ENCODE results near the gene GORAB.

GRCh38 chr1:170592591-170593111, 60.7 kb downstream of the GORAB start:
- TF ChIP-seq GABPA (IDR thresholded peaks at IDR 0.05; ENCODE audit: low read depth, low read length): no peak
- no peak for TF ChIP-seq GABPA (CRISPR knock-in tag; IDR thresholded peaks at IDR 0.05; ENCODE audit: low read depth)
- TF ChIP-seq BCL6 (CRISPR knock-in tag; IDR thresholded peaks at IDR 0.05): no peak
- no peak for TF ChIP-seq E2F5 (CRISPR knock-in tag; conservative IDR thresholded peaks at IDR 0.05)
- no peak for TF ChIP-seq YY1 (IDR thresholded peaks at IDR 0.05; ENCODE audit: insufficient read depth, insufficient replicate concordance, low read depth, low read length)
- no peak for TF ChIP-seq ARNT (IDR thresholded peaks at IDR 0.05)
- no peak for TF ChIP-seq ERF (CRISPR knock-in tag; IDR thresholded peaks at IDR 0.05)

All from HepG2 (cell line).